GM20000 (cell line): ENCODE results near the gene ZNF189.

Experiments
- DNase-seq: peaks from one replicate; pipeline ENCODE4 v3.0.0; 2012; ENCODE audit warnings: low spot score
- CTCF ChIP-seq: IDR thresholded peaks from 2 replicates; pipeline ENCODE4 v1.5.1; 2012; ENCODE audit warnings: mild to moderate bottlenecking, control low read depth; ENCODE audit errors: extremely low read depth, missing control alignments

The ZNF189 gene

GRCh38 chr9:101442736-101443135, 44.1 kb downstream of the ZNF189 start:
- no peak for TF ChIP-seq CTCF
- DNase-seq: no peak

GRCh38 chr9:101443364-101443771, 44.7 kb downstream of the ZNF189 start:
- no peak for TF ChIP-seq CTCF
- no peak for DNase-seq

- DNase-seq: no peak
- TF ChIP-seq CTCF: no peak
These were observed 46.8 kb downstream of the ZNF189 start for GRCh38 chr9:101445353-101446029.

- DNase-seq: no peak
- TF ChIP-seq CTCF: no peak
These were observed 48.1 kb downstream of the ZNF189 start for GRCh38 chr9:101446732-101447131.

- TF ChIP-seq CTCF: no peak
- no peak for DNase-seq
These were observed 50.0 kb downstream of the ZNF189 start for GRCh38 chr9:101448680-101449070.

GRCh38 chr9:101449071-101449721, 50.5 kb downstream of the ZNF189 start:
- TF ChIP-seq CTCF: peak; percentile 68
- peak; percentile 78 for DNase-seq

- TF ChIP-seq CTCF: no peak
- DNase-seq: no peak
These were observed 52.3 kb downstream of the ZNF189 start for GRCh38 chr9:101450931-101451330.
